DOHH2 (cell line): ENCODE measurements around the gene PADI1.

Experiments used
- CTCF ChIP-seq: fragments of 200-600 bp; sonication (generic); IDR thresholded peaks from one replicate; pipeline ENCODE4 v1.5.1; 2014; ENCODE audit warnings: antibody characterized with exemption, mild to moderate bottlenecking, low read depth, low read length; ENCODE audit not compliant: poor library complexity, severe bottlenecking
- EZH2phosphoT487 ChIP-seq: fragments of 200-600 bp; sonication (generic); IDR thresholded peaks from 2 replicates; pipeline ENCODE4 v1.6.1; 2017; ENCODE audit warnings: borderline replicate concordance, mild to moderate bottlenecking, antibody characterized with exemption, low read length, moderate library complexity, mixed read lengths

- TF ChIP-seq EZH2phosphoT487, result no peak
- no peak for TF ChIP-seq CTCF
Measured at GRCh38 chr1:17207540-17207939, 2.6 kb downstream of the PADI1 start.
